ENCODE measurements around the gene SYNDIG1. TPM values are rescaled to one million over a fixed set of nuclear protein-coding genes. Genes with fewer than 3 reads are reported as not detected.

The SYNDIG1 gene
- total and polyA plus RNA-seq, 9 of the 15 experiments (the other 6 are each of a cell fraction or from before 2014, with no cell fraction given): not detected

DNA sequence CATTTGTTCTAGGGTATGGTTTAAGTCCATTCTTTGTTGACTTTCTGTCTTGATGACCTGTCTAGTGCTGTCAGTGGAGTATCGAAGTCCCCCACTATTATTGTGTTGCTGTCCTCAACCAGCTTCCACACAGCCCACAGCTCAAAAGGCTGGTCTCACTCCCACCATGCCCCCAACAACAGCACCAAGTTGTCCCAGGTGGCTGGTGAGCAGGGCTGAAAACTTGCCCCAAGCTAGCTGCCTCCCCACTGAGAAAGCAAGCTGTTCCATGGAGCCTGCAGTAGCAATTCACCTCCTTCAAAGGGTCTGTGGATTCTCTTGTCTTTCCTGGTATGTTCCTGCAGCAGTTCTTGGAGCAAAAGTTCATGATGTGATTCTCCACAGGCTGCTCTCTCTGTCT lies 221.0 kb downstream of the SYNDIG1 start:
- FAIRE-seq: no peak
- intact Hi-C loops (cut with micrococcal nuclease): no loop called here
- CTCF ChIA-PET (ENCODE audit: low intra/inter-chr PET ratio): no interaction called here
- TF ChIP-seq TEAD4 (IDR thresholded peaks at IDR 0.05; ENCODE audit: low read length) (no peak), TEAD4 (CRISPR knock-in tag; IDR thresholded peaks at IDR 0.05; ENCODE audit: borderline replicate concordance) (no peak), CHD2 (IDR thresholded peaks at IDR 0.05; ENCODE audit: low read depth, low read length) (no peak), SMAD2 (IDR thresholded peaks at IDR 0.05; ENCODE audit: low read depth, low read length) (no peak), CREB1 (IDR thresholded peaks at IDR 0.05) (no peak), CREB1 (CRISPR knock-in tag; IDR thresholded peaks at IDR 0.05) (no peak), ZNF830 (CRISPR knock-in tag; IDR thresholded peaks at IDR 0.05) (no peak), CSDE1 (IDR thresholded peaks at IDR 0.05) (no peak), FOXA1 (IDR thresholded peaks at IDR 0.05; ENCODE audit: borderline replicate concordance) (no peak), ZSCAN29 (IDR thresholded peaks at IDR 0.05) (no peak), ZFP30 (CRISPR knock-in tag; IDR thresholded peaks at IDR 0.05; ENCODE audit: borderline replicate concordance) (no peak), NFATC3 (IDR thresholded peaks at IDR 0.05) (no peak), TFAM (CRISPR knock-in tag; conservative IDR thresholded peaks at IDR 0.05) (no peak), POLR2AphosphoS5 (IDR thresholded peaks at IDR 0.05; ENCODE audit: control insufficient read depth, insufficient read depth, low read depth, low read length) (no peak), CXXC5 (CRISPR knock-in tag; IDR thresholded peaks at IDR 0.05) (no peak), BDP1 (IDR thresholded peaks at IDR 0.05; ENCODE audit: insufficient read depth, insufficient read length) (no peak), SNIP1 (IDR thresholded peaks at IDR 0.05; ENCODE audit: low read depth) (no peak), PTRF (tag; IDR thresholded peaks at IDR 0.05) (no peak), PHF8 (IDR thresholded peaks at IDR 0.05; ENCODE audit: borderline replicate concordance, low read length) (no peak)
- TF ChIP-seq, protein P1, sequence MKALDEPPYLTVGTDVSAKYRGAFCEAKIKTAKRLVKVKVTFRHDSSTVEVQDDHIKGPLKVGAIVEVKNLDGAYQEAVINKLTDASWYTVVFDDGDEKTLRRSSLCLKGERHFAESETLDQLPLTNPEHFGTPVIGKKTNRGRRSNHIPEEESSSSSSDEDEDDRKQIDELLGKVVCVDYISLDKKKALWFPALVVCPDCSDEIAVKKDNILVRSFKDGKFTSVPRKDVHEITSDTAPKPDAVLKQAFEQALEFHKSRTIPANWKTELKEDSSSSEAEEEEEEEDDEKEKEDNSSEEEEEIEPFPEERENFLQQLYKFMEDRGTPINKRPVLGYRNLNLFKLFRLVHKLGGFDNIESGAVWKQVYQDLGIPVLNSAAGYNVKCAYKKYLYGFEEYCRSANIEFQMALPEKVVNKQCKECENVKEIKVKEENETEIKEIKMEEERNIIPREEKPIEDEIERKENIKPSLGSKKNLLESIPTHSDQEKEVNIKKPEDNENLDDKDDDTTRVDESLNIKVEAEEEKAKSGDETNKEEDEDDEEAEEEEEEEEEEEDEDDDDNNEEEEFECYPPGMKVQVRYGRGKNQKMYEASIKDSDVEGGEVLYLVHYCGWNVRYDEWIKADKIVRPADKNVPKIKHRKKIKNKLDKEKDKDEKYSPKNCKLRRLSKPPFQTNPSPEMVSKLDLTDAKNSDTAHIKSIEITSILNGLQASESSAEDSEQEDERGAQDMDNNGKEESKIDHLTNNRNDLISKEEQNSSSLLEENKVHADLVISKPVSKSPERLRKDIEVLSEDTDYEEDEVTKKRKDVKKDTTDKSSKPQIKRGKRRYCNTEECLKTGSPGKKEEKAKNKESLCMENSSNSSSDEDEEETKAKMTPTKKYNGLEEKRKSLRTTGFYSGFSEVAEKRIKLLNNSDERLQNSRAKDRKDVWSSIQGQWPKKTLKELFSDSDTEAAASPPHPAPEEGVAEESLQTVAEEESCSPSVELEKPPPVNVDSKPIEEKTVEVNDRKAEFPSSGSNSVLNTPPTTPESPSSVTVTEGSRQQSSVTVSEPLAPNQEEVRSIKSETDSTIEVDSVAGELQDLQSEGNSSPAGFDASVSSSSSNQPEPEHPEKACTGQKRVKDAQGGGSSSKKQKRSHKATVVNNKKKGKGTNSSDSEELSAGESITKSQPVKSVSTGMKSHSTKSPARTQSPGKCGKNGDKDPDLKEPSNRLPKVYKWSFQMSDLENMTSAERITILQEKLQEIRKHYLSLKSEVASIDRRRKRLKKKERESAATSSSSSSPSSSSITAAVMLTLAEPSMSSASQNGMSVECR (CRISPR knock-in tag; IDR thresholded peaks at IDR 0.05): no peak
- TF ChIP-seq, protein P2, sequence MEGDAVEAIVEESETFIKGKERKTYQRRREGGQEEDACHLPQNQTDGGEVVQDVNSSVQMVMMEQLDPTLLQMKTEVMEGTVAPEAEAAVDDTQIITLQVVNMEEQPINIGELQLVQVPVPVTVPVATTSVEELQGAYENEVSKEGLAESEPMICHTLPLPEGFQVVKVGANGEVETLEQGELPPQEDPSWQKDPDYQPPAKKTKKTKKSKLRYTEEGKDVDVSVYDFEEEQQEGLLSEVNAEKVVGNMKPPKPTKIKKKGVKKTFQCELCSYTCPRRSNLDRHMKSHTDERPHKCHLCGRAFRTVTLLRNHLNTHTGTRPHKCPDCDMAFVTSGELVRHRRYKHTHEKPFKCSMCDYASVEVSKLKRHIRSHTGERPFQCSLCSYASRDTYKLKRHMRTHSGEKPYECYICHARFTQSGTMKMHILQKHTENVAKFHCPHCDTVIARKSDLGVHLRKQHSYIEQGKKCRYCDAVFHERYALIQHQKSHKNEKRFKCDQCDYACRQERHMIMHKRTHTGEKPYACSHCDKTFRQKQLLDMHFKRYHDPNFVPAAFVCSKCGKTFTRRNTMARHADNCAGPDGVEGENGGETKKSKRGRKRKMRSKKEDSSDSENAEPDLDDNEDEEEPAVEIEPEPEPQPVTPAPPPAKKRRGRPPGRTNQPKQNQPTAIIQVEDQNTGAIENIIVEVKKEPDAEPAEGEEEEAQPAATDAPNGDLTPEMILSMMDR (IDR thresholded peaks at IDR 0.05 in 2 of 3, conservative IDR thresholded peaks at IDR 0.05 in 1 of 3; ENCODE audit: insufficient read depth in 2 of 3, low read depth in 1 of 3, low read length in 3 of 3): no peak

More for the DNA sequence above, 221.0 kb downstream of the SYNDIG1 start:
- in situ Hi-C loops (cut with MboI): no loop called here
- Histone ChIP-seq H3K9ac (ENCODE audit: insufficient read depth in 1 of 2, low read depth in 2 of 2, low read length in 2 of 2) (no peak overlapping the region), H3K27me3 (ENCODE audit: control insufficient read depth in 2 of 2, insufficient read depth in 2 of 2, low read length in 2 of 2) (no peaks in the 10 kb centered on the region; a peak in 1 of 5 replicates), H3K9me3 (replicated peaks; ENCODE audit: control insufficient read depth, insufficient read depth, low read depth, low read length) (no peaks in the 10 kb centered on the region), H3K79me2 (ENCODE audit: control insufficient read depth, insufficient read depth, low read length) (no peaks in the 10 kb centered on the region), H4K20me1 (replicated peaks; ENCODE audit: control insufficient read depth, insufficient read depth, low read length) (no peaks in the 10 kb centered on the region), H2AFZ (ENCODE audit: low read depth, low read length) (no peak overlapping the region), H3K4me2 (ENCODE audit: insufficient read depth, low read length) (no peak overlapping the region), H3K36me3 (ENCODE audit: control insufficient read depth, insufficient read depth, low read length) (no peaks in the 10 kb centered on the region), H3K9me1 (ENCODE audit: control insufficient read depth, insufficient read depth, low read length) (no peaks in the 10 kb centered on the region), H3K4me1 (replicated peaks in 1 of 2; ENCODE audit: control insufficient read depth in 2 of 2, insufficient read depth in 2 of 2, low read length in 2 of 2) (no peaks in the 10 kb centered on the region), H3K27ac (ENCODE audit: extremely low read depth, low read depth, low read length) (no peak overlapping the region), H3K4me3 (no peak overlapping the region)
- 20% methylated on average over 1 of the region's 1 CpG for WGBS (ENCODE audit: insufficient coverage, low coverage, missing lambda C conversion rate)
- ATAC-seq (no peak), DNase-seq (ENCODE audit: extremely low read depth in 1 of 4, low spot score in 3 of 4) (no peak)
- POLR2A ChIA-PET: no interaction called here
- no TSS peak for BruUV-seq (replicated peaks)
